OCI-M1 (cell line): ENCODE measurements around the gene TPCN1.

ENCODE experiments used
- DNase-seq: peaks from one replicate; lab custom pipeline; 2025; lab: John Stamatoyannopoulos, UW

TPCN1 gene

DNA sequence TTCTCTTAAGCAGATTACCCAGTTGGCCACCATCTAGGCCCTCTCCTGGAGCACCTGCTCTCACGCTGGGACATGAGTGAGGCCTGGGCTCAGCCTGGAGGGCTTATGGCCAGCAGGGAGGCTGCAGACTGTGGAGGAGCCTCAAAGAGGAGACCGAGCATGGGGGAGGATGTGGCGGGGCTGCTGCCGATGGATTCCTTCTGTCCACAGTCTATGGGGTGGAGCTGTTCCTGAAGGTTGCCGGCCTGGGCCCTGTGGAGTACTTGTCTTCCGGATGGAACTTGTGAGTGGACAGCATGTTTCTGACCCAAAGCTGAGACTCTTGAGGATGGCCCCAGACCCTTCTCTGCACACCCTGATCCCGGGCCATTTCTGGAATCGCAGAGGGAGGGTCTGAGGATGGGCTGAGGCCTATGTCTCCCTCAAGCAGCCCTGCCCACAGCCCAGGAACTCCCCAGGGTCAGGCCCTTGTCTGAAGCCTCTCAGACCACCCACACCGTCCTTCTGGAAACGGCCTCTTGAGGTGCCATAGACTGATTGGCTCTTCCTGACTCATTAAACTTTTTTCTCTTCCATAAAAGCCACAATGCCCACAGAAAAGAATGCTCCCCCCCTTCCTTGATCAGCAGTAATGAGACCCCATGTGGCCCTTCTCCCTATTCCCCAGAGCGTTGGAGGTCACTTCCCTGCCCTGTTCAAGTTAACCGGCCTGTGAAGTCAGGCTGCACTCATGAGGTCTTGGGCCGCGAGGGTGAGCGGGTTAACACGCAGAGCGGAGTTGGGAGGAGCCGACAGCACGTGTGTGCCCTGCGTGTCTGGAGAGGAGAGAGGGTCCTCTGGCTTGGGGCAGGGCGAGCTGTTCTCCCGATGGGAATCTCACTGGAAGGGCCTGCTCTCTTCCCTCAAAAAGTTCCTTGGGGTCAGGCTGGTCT, 64.7 kb downstream of the TPCN1 start:
- no peak for DNase-seq

- no peak for DNase-seq
Observed at GRCh38 chr12:113286712-113287111, 65.4 kb downstream of the TPCN1 start.

DNA sequence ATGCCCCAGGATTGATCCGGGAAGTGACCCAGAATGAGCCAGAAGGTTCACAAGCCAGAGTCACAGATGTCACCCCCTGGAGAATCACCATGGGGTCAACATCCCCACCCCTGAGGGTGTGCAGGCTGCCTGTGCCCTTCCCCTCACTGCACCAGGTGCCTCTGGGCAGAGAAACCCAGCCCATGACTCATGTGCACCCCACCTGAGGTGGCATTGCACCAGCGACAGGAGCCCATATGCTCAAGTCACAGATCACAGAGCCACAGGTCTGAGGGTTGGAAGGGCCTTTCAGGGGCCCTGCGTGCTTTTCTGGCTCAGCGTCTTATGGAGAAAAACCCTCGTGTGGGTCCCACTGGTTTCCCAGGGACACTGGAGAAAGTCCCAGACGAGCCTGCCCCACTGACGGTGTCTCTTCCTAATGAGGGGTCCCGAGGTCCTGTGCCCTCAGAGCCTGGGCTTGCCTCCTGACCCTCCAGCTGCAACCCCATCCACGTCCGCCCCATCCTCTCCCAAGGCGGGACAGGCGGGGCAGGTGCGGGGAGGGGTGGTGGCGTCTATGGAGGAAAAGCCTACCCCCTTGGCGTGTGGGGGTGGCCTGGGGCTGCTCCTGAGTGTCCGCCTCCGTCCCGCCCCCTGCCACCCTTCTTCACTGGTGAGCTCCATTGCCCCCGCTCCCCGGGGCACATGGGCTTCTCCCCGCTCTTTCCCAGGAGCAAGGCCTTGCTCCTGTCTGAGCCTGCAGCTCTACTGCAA, 66.1 kb downstream of the TPCN1 start:
- no peak for DNase-seq

DNA sequence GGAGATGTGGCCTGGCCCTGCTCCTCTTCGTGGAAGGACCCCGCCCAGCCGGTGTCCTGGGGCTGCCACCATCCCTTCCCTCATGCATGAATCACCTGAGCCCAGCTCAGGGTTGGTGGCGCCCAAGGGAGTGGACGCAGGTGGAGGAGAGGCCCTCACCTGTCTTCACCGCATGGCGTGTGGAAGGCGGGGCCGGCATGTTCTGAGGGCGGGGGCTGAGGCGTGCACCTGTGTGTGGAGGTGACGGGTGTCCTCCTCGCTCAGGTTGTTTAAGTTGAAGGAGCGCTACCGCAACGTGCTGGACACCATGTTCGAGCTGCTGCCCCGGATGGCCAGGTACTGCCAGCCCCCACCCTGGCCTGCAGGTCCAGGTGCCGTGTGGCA, 66.6 kb downstream of the TPCN1 start:
- DNase-seq, result no peak

DNA sequence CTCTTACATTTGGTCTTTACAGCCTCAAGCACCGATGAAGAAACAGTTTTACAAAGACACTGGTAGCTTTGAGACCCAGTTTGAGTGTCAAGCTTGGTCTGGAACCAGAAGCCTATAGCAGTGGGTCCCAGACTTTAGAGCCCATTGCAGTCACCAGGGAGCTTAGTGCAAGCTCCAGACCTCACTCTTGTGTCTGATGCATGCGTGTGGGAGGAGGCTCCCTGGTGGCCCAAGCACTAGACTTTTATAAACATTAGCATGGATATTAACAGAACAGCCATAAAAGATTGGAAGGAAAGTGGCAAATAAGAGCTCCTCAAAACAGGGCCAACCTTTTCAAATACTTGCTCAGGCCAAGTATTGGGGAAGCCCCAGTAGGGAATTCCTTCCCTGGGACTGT, 68.1 kb downstream of the TPCN1 start:
- no peak for DNase-seq

DNA sequence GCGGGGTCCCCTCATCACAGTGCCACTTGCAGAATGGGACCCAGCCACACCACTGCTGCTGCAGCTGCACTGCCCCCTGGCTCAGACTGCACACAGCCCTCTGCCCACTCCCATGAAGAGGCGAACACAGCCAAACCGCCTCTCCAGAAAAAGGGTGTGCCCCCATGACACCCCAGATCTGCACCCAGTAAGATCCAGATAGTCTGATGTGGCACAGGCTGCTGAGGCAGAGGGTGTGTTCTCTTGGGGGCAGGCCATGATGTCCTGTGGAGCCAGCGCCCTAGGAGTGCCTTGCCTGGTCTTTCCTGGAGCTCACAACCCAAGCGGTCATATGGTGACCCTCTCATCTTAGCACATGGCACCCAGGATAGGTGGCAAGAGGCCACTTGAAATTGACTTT, 69.2 kb downstream of the TPCN1 start:
- DNase-seq, result no peak

- no peak for DNase-seq
Observed at GRCh38 chr12:113291586-113291985, 70.3 kb downstream of the TPCN1 start.

- no peak for DNase-seq
Observed at GRCh38 chr12:113292091-113292490, 70.8 kb downstream of the TPCN1 start.

GRCh38 chr12:113292547-113292946, 71.3 kb downstream of the TPCN1 start:
- no peak for DNase-seq

DNA sequence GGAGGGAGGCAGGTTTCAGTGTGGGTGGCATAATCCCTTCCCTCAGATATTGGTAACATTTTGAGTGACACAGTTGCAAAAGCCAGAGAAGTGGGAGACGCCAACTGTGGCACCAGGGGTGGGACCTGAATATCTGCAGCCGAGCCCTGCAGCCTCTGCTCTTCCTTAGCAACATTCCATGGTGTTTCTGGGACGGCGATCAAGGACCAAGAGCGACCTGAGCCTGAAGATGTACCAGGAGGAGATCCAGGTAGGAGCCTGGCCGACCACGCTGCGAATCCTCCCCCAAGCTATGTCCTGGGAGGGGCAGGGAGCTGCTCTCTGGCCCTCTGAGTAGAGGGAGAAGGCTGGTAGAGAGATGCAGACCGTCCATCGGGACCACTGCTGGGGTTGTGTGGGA, 71.8 kb downstream of the TPCN1 start:
- DNase-seq, result no peak

DNA sequence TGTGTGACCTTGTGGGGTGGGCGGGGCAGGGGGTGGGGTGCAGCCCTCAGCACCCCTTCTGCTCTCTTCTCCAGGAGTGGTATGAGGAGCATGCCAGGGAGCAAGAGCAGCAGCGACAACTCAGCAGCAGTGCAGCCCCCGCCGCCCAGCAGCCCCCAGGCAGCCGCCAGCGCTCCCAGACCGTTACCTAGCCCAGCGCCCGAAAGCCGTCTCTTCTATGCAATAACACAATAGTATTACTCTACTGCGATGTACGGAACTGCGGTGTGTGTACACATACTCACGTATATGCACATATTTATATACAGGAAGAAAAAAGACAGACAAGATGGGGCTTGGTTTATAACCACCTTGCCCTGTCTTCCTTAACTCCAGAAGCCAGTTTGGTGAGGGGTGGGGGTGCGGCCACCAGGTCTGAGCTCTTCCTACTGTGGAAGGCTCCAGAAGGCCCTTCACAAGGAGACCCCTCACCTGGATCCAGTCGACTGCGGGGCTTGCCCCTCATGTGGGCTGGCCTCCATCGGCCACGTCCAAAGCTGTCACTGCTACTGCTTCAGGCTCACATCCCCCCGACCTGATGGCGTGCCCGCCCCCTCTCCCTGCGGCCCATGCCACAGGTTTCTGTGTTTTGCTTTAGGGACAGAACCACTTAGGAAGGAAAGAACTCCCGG, 74.8 kb downstream of the TPCN1 start:
- DNase-seq, result no peak

- DNase-seq, result no peak
Observed at GRCh38 chr12:113296557-113297213, 75.4 kb downstream of the TPCN1 start.

DNA sequence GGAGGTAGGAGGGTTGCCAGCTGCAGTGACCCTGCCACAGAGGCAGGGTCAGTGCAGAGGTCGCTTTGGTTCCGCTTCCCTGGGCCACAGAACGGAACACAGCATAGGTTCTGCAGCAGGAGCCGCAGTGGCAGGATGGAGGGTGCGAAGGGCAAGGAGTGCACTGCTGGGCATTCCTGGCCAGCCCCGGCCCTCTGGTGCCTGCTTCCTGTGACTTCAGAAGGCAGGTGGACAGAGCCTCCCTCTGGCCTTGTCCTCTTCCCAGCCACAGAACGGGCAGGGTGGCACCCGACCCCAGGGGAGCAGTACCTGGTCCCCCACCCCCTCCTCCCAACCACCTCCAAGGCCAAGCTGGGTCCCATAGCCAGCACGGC, 75.9 kb downstream of the TPCN1 start:
- DNase-seq, result no peak

DNA sequence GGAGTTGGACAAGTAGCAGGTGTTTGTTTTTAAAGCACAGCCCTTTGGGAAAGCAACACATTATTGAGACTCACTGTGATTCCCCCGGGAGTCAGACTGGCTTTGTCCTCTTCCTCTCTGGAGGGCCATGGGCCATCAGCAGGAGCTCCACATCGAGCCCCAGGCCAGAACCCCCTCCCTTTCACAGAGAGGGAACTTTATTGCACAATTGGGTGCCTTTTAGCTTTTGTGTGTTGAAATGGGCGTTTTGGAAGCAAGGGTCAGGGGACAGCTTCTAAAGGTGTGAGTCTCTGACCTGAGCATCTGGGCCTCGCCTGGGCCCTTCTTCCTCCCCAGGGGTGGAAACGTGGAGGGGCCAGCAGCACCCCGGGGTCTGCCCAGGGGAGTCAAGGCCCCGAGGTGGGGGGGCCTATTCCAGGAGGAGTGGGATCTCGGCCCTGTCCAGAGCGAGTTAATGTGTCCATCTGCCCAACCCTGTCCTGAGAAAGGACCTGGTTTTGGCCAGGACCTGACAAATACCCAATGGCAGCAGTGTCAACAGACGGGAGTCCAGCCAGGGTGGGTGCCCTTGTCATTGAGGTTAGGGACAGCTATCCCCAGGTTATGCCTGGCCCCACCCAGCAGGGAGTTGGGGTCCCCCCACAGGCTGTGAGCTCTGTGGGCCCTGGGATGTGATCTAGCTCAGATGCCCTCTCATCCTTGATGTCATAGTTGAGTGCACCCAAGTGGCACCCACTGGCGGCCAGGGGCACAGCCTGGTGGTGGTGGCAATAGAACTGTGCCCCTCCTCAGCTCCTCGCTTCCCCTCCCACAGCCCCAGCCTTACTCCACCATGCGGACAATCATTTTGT, 76.6 kb downstream of the TPCN1 start:
- no peak for DNase-seq

- DNase-seq, result no peak
Observed at GRCh38 chr12:113298472-113298817, 77.2 kb downstream of the TPCN1 start.

GRCh38 chr12:113298861-113299545, 77.7 kb downstream of the TPCN1 start:
- DNase-seq, result no peak

- DNase-seq, result no peak
Observed at GRCh38 chr12:113299619-113300237, 78.5 kb downstream of the TPCN1 start.

GRCh38 chr12:113301811-113302210, 80.5 kb downstream of the TPCN1 start:
- no peak for DNase-seq

DNA sequence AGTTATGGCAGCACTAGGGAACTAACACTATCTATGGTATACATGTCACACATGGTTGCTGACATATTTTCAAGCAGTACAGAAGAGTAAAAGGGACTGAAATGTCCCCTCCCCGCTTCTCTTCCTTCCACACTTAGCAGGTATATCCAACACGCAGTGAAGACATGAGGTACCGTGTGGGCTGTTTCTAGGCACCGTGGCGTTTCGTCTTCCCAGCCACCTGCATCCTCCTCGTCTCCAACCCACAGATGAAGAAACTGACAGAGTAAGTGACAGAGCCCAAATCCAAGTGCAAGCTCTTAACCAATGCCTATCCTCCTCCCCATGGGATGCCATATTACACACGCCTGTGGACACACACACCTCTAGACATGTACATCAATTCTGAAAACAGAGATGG, 81.2 kb downstream of the TPCN1 start:
- no peak for DNase-seq

DNA sequence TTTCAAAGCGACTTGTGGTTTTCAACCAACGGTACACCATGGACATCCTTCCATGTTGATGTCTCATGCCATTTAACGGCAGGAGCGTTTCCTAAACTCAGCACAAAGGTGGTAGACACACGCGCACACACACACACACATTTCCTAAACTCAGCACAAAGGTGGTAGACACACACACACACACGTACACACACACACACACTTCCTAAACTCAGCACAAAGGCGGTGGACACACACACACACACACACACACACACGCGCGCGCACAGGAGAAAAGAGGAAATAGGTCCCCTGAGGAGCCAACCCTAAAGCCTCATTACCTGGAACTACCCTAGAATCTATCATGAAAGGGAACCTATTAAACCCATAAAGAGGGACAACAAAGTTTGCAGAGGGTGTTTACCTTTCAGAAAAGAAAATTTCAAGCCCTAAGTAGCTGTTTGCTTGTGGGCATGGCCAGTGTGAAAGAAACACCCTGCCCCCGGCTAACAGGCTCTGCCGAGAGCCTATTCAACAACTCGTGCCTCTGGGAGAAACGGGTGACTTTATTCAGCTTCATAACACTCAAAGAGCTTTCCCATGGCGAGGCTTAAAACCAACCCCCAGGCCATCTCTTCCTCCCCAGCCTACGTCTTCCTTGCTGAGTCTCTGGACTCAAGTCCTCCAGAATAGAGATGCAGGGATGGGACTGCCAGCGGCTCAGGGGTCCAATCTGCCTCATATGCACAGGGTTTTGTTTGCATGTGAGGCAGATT, 81.8 kb downstream of the TPCN1 start:
- peak; percentile 65 for DNase-seq
